ENCODE results near the gene IER5. TPM values are rescaled to one million over a fixed set of nuclear protein-coding genes. Genes with fewer than 3 reads are reported as not detected.
A peak's percentile ranks its signal among the peaks of the same experiment; 100 is the strongest.
"Not testable (repeated sequence)": the region's sequence is repeated elsewhere in the genome, so short reads cannot be mapped to it uniquely, and the experiment has no call there.

The IER5 gene
- total RNA-seq, 2 donors from 2014 or later: 13.2 to 21.2 TPM

DNA sequence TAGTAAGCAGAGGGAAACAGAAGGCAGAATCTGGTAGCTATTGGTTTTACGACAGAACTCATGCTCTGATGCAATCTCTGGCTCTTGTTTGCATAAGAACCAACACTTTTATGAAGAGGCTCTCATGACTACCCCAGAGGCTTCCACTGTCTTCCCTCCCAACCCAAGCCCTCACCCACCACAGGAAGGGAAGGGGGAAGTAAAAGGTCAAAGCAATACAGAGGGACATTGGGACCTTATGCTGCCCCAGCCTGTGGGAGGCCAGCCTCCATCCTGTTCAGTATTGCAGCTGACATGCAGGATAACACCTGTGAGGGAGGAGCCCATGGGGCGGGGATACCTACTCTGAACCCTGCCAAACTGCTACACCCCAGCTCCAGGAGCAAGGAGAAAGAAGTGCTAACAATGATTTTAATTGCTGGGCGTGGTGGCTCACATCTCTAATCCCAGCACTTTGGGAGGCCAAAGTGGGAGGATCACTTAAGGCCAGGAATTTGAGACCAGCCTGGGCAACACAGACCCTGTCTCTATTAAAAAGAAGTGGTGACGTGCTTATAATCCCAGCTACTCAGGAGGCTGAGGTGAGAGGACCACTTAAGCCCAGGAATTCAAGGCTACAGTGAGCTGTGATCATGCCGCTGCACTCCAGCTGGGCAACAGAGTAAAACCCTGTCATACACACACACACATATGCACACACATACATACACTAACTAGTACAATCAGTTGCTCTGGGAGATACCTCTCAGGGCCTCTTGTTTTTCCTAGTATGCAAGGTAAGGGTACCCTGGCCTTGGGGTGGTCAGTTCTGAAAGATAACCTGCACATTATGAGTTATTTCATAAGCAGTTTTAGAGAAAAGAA, 45.2 kb upstream of the IER5 start:
- Mint-ChIP-seq H3K9me3 (peaks cover 8% of the 10 kb centered on the region), H3K36me3 (ENCODE audit: low read depth) (no peaks in the 10 kb centered on the region), H3K4me1 (peaks cover 12% of the 10 kb centered on the region), H3K4me3 (no peak overlapping the region), H3K27ac (no peak overlapping the region), H3K27me3 (ENCODE audit: insufficient read depth) (no peaks in the 10 kb centered on the region)
- H3K9me3 ChIP-seq (ENCODE audit: control insufficient read depth, low read length): no peaks in the 10 kb centered on the region
- no peak for DNase-seq
- H3K36me3 ChIP-seq (ENCODE audit: control insufficient read depth, insufficient read depth, low read length): no peaks in the 10 kb centered on the region
- no peak overlapping the region for H3K27ac ChIP-seq (ENCODE audit: low read depth, low read length)
- H3K27me3 ChIP-seq (ENCODE audit: control insufficient read depth, insufficient read depth, low read length, poor library complexity, severe bottlenecking): no peaks in the 10 kb centered on the region
- H3K4me3 ChIP-seq (ENCODE audit: low read length): no peak overlapping the region
- H3K4me1 ChIP-seq (ENCODE audit: control insufficient read depth, insufficient read depth, low read length): no peaks in the 10 kb centered on the region
- H3K9ac ChIP-seq (ENCODE audit: extremely low read depth, low read length, poor library complexity, severe bottlenecking): no peak overlapping the region
- 65 to 75% methylated on average over 5 of the region's 5 CpGs for WGBS, 2 experiments (ENCODE audit: insufficient coverage in 1 of 2, insufficient read length in 1 of 2)
- TF ChIP-seq CTCF (conservative IDR thresholded peaks at IDR 0.05): no peak

GRCh38 chr1:181044449-181044966, 44.0 kb upstream of the IER5 start:
- peaks cover 12% of the 10 kb centered on the region for H3K4me1 Mint-ChIP-seq
- no peaks in the 10 kb centered on the region for H3K9me3 ChIP-seq (ENCODE audit: control insufficient read depth, low read length)
- no peaks in the 10 kb centered on the region for H3K36me3 ChIP-seq (ENCODE audit: control insufficient read depth, insufficient read depth, low read length)
- no peaks in the 10 kb centered on the region for H3K4me1 ChIP-seq (ENCODE audit: control insufficient read depth, insufficient read depth, low read length)
- H3K36me3 Mint-ChIP-seq (ENCODE audit: low read depth): no peaks in the 10 kb centered on the region
- peaks cover under 1% of the 10 kb centered on the region for H3K27me3 Mint-ChIP-seq (ENCODE audit: insufficient read depth)
- no peak overlapping the region for H3K9ac ChIP-seq (ENCODE audit: extremely low read depth, low read length, poor library complexity, severe bottlenecking)
- no peak for DNase-seq
- 85 to 87% methylated on average over 3 to 5 of the region's 5 CpGs for WGBS, 2 experiments (ENCODE audit: insufficient coverage in 1 of 2, insufficient read length in 1 of 2)
- H3K4me3 Mint-ChIP-seq: no peak overlapping the region
- TF ChIP-seq CTCF (conservative IDR thresholded peaks at IDR 0.05): no peak
- H3K4me3 ChIP-seq (ENCODE audit: low read length): no peak overlapping the region
- peak overlapping the region; percentile 13 for H3K27ac Mint-ChIP-seq
- H3K27ac ChIP-seq (ENCODE audit: low read depth, low read length): no peak overlapping the region
- H3K27me3 ChIP-seq (ENCODE audit: control insufficient read depth, insufficient read depth, low read length, poor library complexity, severe bottlenecking): no peaks in the 10 kb centered on the region
- peaks cover 8% of the 10 kb centered on the region for H3K9me3 Mint-ChIP-seq

DNA sequence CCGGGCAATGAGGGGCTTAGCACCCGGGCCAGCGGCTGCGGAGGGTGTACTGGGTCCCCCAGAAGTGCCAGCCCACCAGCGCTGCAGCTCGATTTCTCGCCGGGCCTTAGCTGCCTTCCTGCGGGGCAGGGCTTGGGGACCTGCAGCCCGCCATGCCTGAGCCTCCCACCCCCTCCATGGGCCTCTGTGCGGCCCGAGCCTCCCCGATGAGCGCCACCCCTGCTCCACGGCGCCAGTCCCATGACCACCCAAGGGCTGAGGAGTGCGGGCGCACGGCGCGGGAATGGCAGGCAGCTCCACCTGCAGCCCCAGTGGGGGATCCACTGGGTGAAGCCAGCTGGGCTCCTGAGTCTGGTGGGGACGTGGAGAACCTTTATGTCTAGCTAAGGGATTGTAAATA, 42.6 kb upstream of the IER5 start:
- H3K9ac ChIP-seq (ENCODE audit: extremely low read depth, low read length, poor library complexity, severe bottlenecking); H3K27ac Mint-ChIP-seq; H3K9me3 Mint-ChIP-seq; H3K4me3 Mint-ChIP-seq; H3K27ac ChIP-seq (ENCODE audit: low read depth, low read length); H3K36me3 ChIP-seq (ENCODE audit: control insufficient read depth, insufficient read depth, low read length); H3K4me1 ChIP-seq (ENCODE audit: control insufficient read depth, insufficient read depth, low read length); H3K36me3 Mint-ChIP-seq (ENCODE audit: low read depth); H3K27me3 Mint-ChIP-seq (ENCODE audit: insufficient read depth); DNase-seq; H3K9me3 ChIP-seq (ENCODE audit: control insufficient read depth, low read length); H3K27me3 ChIP-seq (ENCODE audit: control insufficient read depth, insufficient read depth, low read length, poor library complexity, severe bottlenecking); H3K4me3 ChIP-seq (ENCODE audit: low read length): not testable (repeated sequence)
- H3K4me1 Mint-ChIP-seq: peaks cover 20% of the 10 kb centered on the region
- WGBS, 2 experiments (ENCODE audit: insufficient coverage in 1 of 2, insufficient read length in 1 of 2): 91 to 95% methylated on average over 4 to 22 of the region's 22 CpGs
